NCI-H2171 treated with DMSO at 0.1 percent for 48 hours (cell line): ENCODE results near the gene RPS2.
A peak's percentile ranks its signal among the peaks of the same experiment; 100 is the strongest.

ENCODE experiments used
- DNase-seq: peaks from one replicate; lab custom pipeline; 2025; lab: John Stamatoyannopoulos, UW

RPS2 gene

GRCh38 chr16:1998852-1999801, 34.5 kb upstream of the RPS2 start:
- DNase-seq: no peak

GRCh38 chr16:1998360-1998835, 33.8 kb upstream of the RPS2 start:
- DNase-seq: no peak

- DNase-seq: no peak
These were observed 33.1 kb upstream of the RPS2 start for GRCh38 chr16:1997494-1998359.

GRCh38 chr16:1993731-1994131, 29.1 kb upstream of the RPS2 start:
- DNase-seq: no peak

GRCh38 chr16:1992704-1993317, 28.2 kb upstream of the RPS2 start:
- no peak for DNase-seq

GRCh38 chr16:1991948-1992703, 27.5 kb upstream of the RPS2 start:
- no peak for DNase-seq

- DNase-seq: no peak
These were observed 26.9 kb upstream of the RPS2 start for GRCh38 chr16:1991588-1991947.

GRCh38 chr16:1991135-1991551, 26.5 kb upstream of the RPS2 start:
- DNase-seq: no peak

- DNase-seq: peak; percentile 22
These were observed 25.9 kb upstream of the RPS2 start for GRCh38 chr16:1990351-1991134.

GRCh38 chr16:1990101-1990350, 25.4 kb upstream of the RPS2 start:
- DNase-seq: no peak

GRCh38 chr16:1989209-1990100, 24.8 kb upstream of the RPS2 start, which contains the start of gene SYNGR3:
Gene SYNGR3 (plus strand): TSS chr16:1989970. CDS start chr16:1990103, 133 bp downstream.
- DNase-seq: peak; percentile 72

- DNase-seq: no peak
These were observed 22.6 kb upstream of the RPS2 start for GRCh38 chr16:1987198-1987597.

GRCh38 chr16:1985466-1986150, 21.0 kb upstream of the RPS2 start:
- DNase-seq: no peak

GRCh38 chr16:1984347-1985225, 20.0 kb upstream of the RPS2 start:
- peak; percentile 53 for DNase-seq

- peak; percentile 74 for DNase-seq
These were observed 19.1 kb upstream of the RPS2 start, which contains the start of gene GFER for GRCh38 chr16:1983544-1984346. Gene GFER (plus strand): TSS chr16:1984193. CDS start chr16:1984219, 26 bp downstream.

- DNase-seq: no peak
These were observed 18.4 kb upstream of the RPS2 start for GRCh38 chr16:1982991-1983543.

GRCh38 chr16:1982013-1982433, 17.4 kb upstream of the RPS2 start:
- DNase-seq: peak; percentile 26
